ENCODE data around the gene CCDC187.

CCDC187 gene

GRCh38 chr9:136339173-136339957, 35.5 kb upstream of the CCDC187 start:
- DNase-seq (ENCODE audit: low read depth), result peak; percentile 48

- no peak for DNase-seq (ENCODE audit: low read depth)
Measured at GRCh38 chr9:136338511-136338910, 34.6 kb upstream of the CCDC187 start.

- no peak for DNase-seq (ENCODE audit: low read depth)
Measured at GRCh38 chr9:136337416-136338395, 33.8 kb upstream of the CCDC187 start.

GRCh38 chr9:136336881-136337280, 33.0 kb upstream of the CCDC187 start:
- DNase-seq (ENCODE audit: low read depth), result no peak

- peak; percentile 63 for DNase-seq (ENCODE audit: low read depth)
Measured at GRCh38 chr9:136336156-136336870, 32.4 kb upstream of the CCDC187 start.

- DNase-seq (ENCODE audit: low read depth), result no peak
Measured at GRCh38 chr9:136335296-136336155, 31.6 kb upstream of the CCDC187 start.

GRCh38 chr9:136334541-136334940, 30.6 kb upstream of the CCDC187 start:
- DNase-seq (ENCODE audit: low read depth), result no peak

GRCh38 chr9:136333486-136333885, 29.6 kb upstream of the CCDC187 start:
- DNase-seq (ENCODE audit: low read depth), result no peak

GRCh38 chr9:136333045-136333444, 29.2 kb upstream of the CCDC187 start:
- no peak for DNase-seq (ENCODE audit: low read depth)

- DNase-seq (ENCODE audit: low read depth), result no peak
Measured at GRCh38 chr9:136332482-136332983, 28.6 kb upstream of the CCDC187 start.

GRCh38 chr9:136331556-136332481, 27.9 kb upstream of the CCDC187 start:
- DNase-seq (ENCODE audit: low read depth), result no peak

- no peak for DNase-seq (ENCODE audit: low read depth)
Measured at GRCh38 chr9:136331030-136331429, 27.1 kb upstream of the CCDC187 start.

GRCh38 chr9:136330406-136330990, 26.6 kb upstream of the CCDC187 start:
- DNase-seq (ENCODE audit: low read depth), result no peak

GRCh38 chr9:136329636-136330405, 25.9 kb upstream of the CCDC187 start:
- no peak for DNase-seq (ENCODE audit: low read depth)

GRCh38 chr9:136329211-136329627, 25.3 kb upstream of the CCDC187 start:
- peak; percentile 40 for DNase-seq (ENCODE audit: low read depth)

- DNase-seq (ENCODE audit: low read depth), result peak; percentile 67
Measured at GRCh38 chr9:136328622-136329041, 24.7 kb upstream of the CCDC187 start.

- DNase-seq (ENCODE audit: low read depth), result peak; percentile 18
Measured at GRCh38 chr9:136328011-136328621, 24.2 kb upstream of the CCDC187 start.

- peak; percentile 62 for DNase-seq (ENCODE audit: low read depth)
Measured at GRCh38 chr9:136327304-136327974, 23.5 kb upstream of the CCDC187 start, which contains the start of gene GPSM1. Gene GPSM1, plus strand, starts transcription at chr9:136327539. Its CDS starts 157 bp downstream, at chr9:136327696.
